GM12872 (cell line): ENCODE data around the gene BZW2.

Experiments
- CTCF ChIP-seq: IDR thresholded peaks from 3 replicates; pipeline ENCODE4 v1.5.1; 2011; ENCODE audit warnings: low read depth, mild to moderate bottlenecking, low read length, moderate library complexity; ENCODE audit not compliant: insufficient read depth

The BZW2 gene

DNA sequence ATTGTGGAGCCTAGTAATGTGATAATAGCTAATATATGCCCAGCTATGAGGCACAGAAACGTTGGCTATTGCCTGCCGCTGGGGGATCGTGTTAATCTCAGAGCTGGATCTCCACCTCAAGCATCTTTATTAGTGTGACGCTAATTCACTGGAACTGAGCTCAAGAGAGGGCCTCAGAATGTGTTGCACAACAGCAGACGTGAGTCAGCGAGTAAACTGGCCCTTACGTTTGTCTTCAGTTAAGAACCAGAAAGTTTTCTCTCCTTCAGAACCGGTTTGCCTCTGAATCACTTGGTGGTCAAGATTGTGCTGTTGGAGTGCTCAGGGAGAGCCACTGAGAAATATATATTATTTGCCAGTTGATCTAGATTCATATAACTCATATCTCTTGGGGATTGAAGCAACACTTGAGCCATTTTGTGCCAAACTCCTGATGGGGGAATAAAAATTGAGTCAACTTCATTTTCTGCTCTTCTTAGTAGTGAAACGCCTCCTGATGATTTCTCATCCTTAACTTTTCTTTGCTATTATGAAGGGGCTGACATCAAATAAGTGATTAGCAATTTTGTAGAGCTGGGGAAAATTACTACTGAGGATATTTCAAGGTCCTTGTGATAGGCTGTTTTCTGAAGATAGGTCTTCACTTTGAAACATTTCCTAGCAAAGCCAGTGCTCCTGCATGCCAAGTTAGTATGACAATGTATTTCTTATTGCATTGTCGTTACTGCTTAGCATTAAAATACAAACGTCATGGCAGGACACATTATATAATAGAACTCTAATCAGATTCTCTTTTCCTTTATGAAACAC is 22.3 kb downstream of the BZW2 start:
- no peak for TF ChIP-seq CTCF

GRCh38 chr7:16668978-16669377 is 23.0 kb downstream of the BZW2 start:
- TF ChIP-seq CTCF, result no peak

DNA sequence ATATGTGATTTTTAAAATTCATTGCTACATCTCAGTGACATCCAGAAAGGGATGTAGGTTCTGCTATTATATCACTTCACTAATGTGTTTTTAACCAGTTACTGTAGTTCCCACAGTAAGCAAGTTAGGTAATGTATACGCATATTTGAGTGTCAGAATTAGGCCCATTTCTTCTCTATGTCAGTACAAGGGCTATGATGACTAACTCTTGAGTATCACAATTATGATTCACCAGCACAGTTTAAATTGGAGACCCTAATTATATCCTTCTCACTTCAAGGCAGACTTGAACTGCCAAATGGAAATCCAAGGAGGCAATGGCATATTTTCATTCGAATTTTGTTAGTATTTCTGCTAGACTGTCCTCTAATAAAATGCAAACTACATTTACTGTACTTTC is 23.6 kb downstream of the BZW2 start:
- TF ChIP-seq CTCF, result no peak

GRCh38 chr7:16670021-16670420 is 24.0 kb downstream of the BZW2 start:
- TF ChIP-seq CTCF, result no peak

DNA sequence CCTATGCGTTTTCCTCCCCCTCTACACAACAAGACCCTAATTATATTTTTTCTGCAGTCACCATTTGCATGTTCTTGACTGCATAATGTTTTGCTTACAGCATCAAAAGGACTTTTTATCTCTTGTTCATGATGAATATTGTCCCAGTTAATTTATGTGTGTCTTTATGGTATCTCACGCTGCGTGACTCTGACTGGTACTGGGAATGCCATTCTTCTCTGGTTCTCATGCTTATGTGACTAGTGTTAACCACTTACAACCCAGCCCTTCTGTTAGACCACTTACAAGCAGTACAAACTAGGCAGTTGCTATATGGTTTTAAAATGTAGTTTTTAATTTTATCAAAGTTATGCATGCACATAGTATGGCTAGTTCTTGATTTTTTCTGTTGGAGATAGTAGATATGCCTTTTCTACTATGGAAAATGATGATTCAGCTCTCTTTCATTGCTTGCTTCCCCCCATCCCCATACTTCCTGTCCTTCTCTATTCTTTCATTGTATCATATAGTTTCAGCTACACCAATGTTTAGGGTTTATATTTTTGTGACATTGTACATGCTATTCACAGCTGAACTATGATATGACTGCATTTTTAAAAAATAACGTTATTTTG is 24.9 kb downstream of the BZW2 start:
- no peak for TF ChIP-seq CTCF

DNA sequence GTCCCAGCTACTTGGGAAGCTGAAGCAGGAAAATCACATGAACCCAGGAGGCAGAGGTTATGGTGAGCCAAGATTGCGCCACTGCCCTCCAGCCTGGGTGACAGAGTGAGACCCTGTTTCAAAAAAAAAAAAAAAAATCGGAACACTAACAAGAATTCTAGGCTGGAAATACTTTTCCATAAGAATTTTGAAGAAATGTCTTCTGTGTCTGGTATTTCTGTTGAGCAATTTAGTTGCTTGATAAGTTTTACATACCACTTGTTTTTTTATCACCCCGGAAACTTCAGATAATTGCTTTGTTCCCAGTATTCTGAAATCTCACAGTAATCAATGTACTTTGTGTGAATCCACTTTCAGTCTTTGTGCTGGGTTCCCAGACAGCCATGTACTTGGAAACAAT is 25.8 kb downstream of the BZW2 start:
- no peak for TF ChIP-seq CTCF

GRCh38 chr7:16675277-16675676 is 29.3 kb downstream of the BZW2 start:
- no peak for TF ChIP-seq CTCF
